HepG2 (cell line): Measurements from ENCODE around the gene ITGB2. TPM values are rescaled to one million over a fixed set of nuclear protein-coding genes. Genes with fewer than 3 reads are reported as not detected.

Experiments used
- ATAC-seq: fragments of 200-7000 bp; cut with Tn5 transposase; 3 replicates; pipeline ENCODE4 v1.9.1; 2020; ENCODE audit warnings: mild to moderate bottlenecking, moderate library complexity
- BruUV-seq: library from RNA; stranded (reverse); fragments of 400-500 nt; replicated peaks from 2 replicates; lab custom pipeline; 2021; lab: Mats Ljungman, UMichigan
- CTCF ChIA-PET: fragments of 300-600 bp; formaldehyde crosslinking; extraction: SDS; loops from one replicate; lab custom pipeline; 2021; ENCODE audit warnings: low total read pairs, inconsistent platforms, low intra/inter-chr PET ratio; lab: Yijun Ruan, JAX
- POLR2A ChIA-PET: fragments of 350-600 bp; sonication (Branson Sonifier 250); formaldehyde crosslinking; loops from one replicate; lab custom pipeline; 2020; ENCODE audit warnings: antibody characterized with exemption, inconsistent platforms; lab: Yijun Ruan, JAX
- DNase-seq: peaks from one replicate; pipeline ENCODE4 v3.0.0-alpha.2; 2015; ENCODE audit warnings: low spot score
- FAIRE-seq: peaks from 3 replicates; lab custom pipeline; 2011; peaks lifted over from hg19 to GRCh38; lab: Jason Lieb, UNC
- H2AFZ ChIP-seq: one replicate; pipeline ENCODE4 v1.6.1; 2011; ENCODE audit warnings: low read length, inconsistent platforms
- H3K27ac ChIP-seq: fragments of 300-600 bp; 3 replicates; pipeline ENCODE4 v1.8.0; 2011; ENCODE audit warnings: mixed run types, mild to moderate bottlenecking, mixed read lengths, low read length, inconsistent platforms; ENCODE audit not compliant: insufficient read depth; ENCODE audit errors: extremely low read length
- H3K27me3 ChIP-seq, 2 experiments: fragments of 200-600 bp in 1 of 2; 2 replicates in 1 of 2; 3 replicates in 1 of 2; pipeline versions ENCODE4 v1.6.0 to v1.8.0; 2011; ENCODE audit warnings: low read length in 2 of 2, mild to moderate bottlenecking in 2 of 2, moderate library complexity in 2 of 2, inconsistent platforms in 1 of 2; ENCODE audit not compliant: insufficient read depth in 2 of 2, control insufficient read depth in 1 of 2
- H3K36me3 ChIP-seq, 2 experiments: fragments of 200-600 bp in 1 of 2; replicated peaks in 1 of 2; 2 replicates in 1 of 2; 3 replicates in 1 of 2; pipeline versions ENCODE4 v1.5.1 to v1.8.0; 2011; ENCODE audit warnings: low read length in 2 of 2, inconsistent platforms in 1 of 2; ENCODE audit not compliant: insufficient read depth in 2 of 2, control insufficient read depth in 1 of 2
- H3K4me1 ChIP-seq: 2 replicates; pipeline ENCODE4 v1.5.1; 2012; ENCODE audit warnings: low read length, inconsistent platforms; ENCODE audit not compliant: insufficient read depth
- H3K4me2 ChIP-seq: 2 replicates; pipeline ENCODE4 v1.6.0; 2011; ENCODE audit warnings: low read depth, low read length, inconsistent platforms
- H3K4me3 ChIP-seq, 3 experiments: fragments of 200-600 bp in 1 of 3; sonication (generic), shearing (Covaris generic) in 1 of 3; replicated peaks in 1 of 3; 2 replicates each; pipeline ENCODE4 v1.5.1; 2011 to 2016; ENCODE audit warnings: low read length in 3 of 3, inconsistent platforms in 2 of 3, low read depth in 2 of 3, mild to moderate bottlenecking in 2 of 3, control low read depth in 1 of 3, mixed read lengths in 1 of 3; ENCODE audit not compliant: insufficient read depth in 1 of 3
- H3K79me2 ChIP-seq: one replicate; pipeline ENCODE4 v1.6.1; 2011; ENCODE audit warnings: low read length, inconsistent platforms; ENCODE audit not compliant: insufficient read depth
- H3K9ac ChIP-seq: 2 replicates; pipeline ENCODE4 v1.6.0; 2011; ENCODE audit warnings: mild to moderate bottlenecking, low read depth, low read length, inconsistent platforms; ENCODE audit not compliant: insufficient read depth
- H3K9me3 ChIP-seq: 2 replicates; pipeline ENCODE4 v1.5.1; 2012; ENCODE audit warnings: mild to moderate bottlenecking, low read length
- H4K20me1 ChIP-seq: 2 replicates; pipeline ENCODE4 v1.6.0; 2011; ENCODE audit warnings: inconsistent platforms, mild to moderate bottlenecking, low read length, moderate library complexity; ENCODE audit not compliant: insufficient read depth
- AGO2 ChIP-seq: fragments of 200-400 bp; formaldehyde crosslinking; optimal IDR thresholded peaks from 2 replicates; pipeline ENCODE3; 2017; ENCODE audit warnings: mild to moderate bottlenecking, low read depth, low read length, moderate library complexity
- BCL6 ChIP-seq: IDR thresholded peaks from 2 replicates; pipeline ENCODE4 v1.6.1; 2016; ENCODE audit warnings: missing genetic modification reagents, missing compliant biosample characterization
- GABPB1 ChIP-seq: IDR thresholded peaks from 2 replicates; pipeline ENCODE4 v1.6.1; 2016; ENCODE audit warnings: mild to moderate bottlenecking, missing genetic modification reagents, moderate library complexity, missing compliant biosample characterization
- GATAD2A ChIP-seq: IDR thresholded peaks from 2 replicates; pipeline ENCODE4 v1.6.1; 2016
- ISL2 ChIP-seq: sonication (generic); formaldehyde crosslinking; IDR thresholded peaks from 2 replicates; pipeline ENCODE4 v1.5.0; 2020; ENCODE audit warnings: missing genetic modification reagents
- KDM3A ChIP-seq: IDR thresholded peaks from 2 replicates; pipeline ENCODE4 v1.6.1; 2018; ENCODE audit warnings: low read depth, missing compliant biosample characterization
- MYC ChIP-seq: sonication (generic); formaldehyde crosslinking; IDR thresholded peaks from 2 replicates; pipeline ENCODE4 v1.9.0; 2021; ENCODE audit warnings: missing genetic modification reagents, borderline replicate concordance
- RXRA ChIP-seq: sonication (generic); formaldehyde crosslinking; IDR thresholded peaks from 2 replicates; pipeline ENCODE4 v1.5.1; 2020; ENCODE audit warnings: missing genetic modification reagents
- SALL1 ChIP-seq: sonication (generic); formaldehyde crosslinking; IDR thresholded peaks from 2 replicates; pipeline ENCODE4 v1.8.0; 2022; ENCODE audit warnings: mild to moderate bottlenecking, missing genetic modification reagents
- SAP130 ChIP-seq: IDR thresholded peaks from 2 replicates; pipeline ENCODE4 v1.6.1; 2016; ENCODE audit warnings: low read depth
- TBP ChIP-seq: sonication (generic); formaldehyde crosslinking; IDR thresholded peaks from 2 replicates; pipeline ENCODE4 v1.5.0; 2020; ENCODE audit warnings: missing genetic modification reagents
- ZBTB38 ChIP-seq: sonication (generic); formaldehyde crosslinking; IDR thresholded peaks from 2 replicates; pipeline ENCODE4 v1.5.1; 2020; ENCODE audit warnings: mild to moderate bottlenecking, missing genetic modification reagents
- ZFX ChIP-seq: sonication (generic); formaldehyde crosslinking; IDR thresholded peaks from 2 replicates; pipeline ENCODE4 v1.4.0; 2020; ENCODE audit warnings: mild to moderate bottlenecking, low read depth, missing genetic modification reagents, moderate library complexity
- ZNF24 ChIP-seq: fragments of 450-650 bp; IDR thresholded peaks from 2 replicates; pipeline ENCODE4 v1.6.1; 2017; ENCODE audit warnings: antibody characterized with exemption, mild to moderate bottlenecking
- ZNF263 ChIP-seq: sonication (generic); formaldehyde crosslinking; IDR thresholded peaks from 2 replicates; pipeline ENCODE4 v1.4.0; 2020; ENCODE audit warnings: missing genetic modification reagents
- ZNF589 ChIP-seq: sonication (generic); formaldehyde crosslinking; conservative IDR thresholded peaks from 2 replicates; pipeline ENCODE4 v1.8.0; 2022; ENCODE audit warnings: mild to moderate bottlenecking, moderate library complexity, missing genetic modification reagents
- ZNF7 ChIP-seq: IDR thresholded peaks from 2 replicates; pipeline ENCODE4 v1.6.1; 2016; ENCODE audit warnings: missing biosample characterization, missing genetic modification reagents
- WGBS: methylation state at CpG from one replicate; pipeline ENCODE4 v1.1.6; 2017; ENCODE audit warnings: low lambda C conversion rate; 5-methylcytosine and 5-hydroxymethylcytosine counted together
- in situ Hi-C: cut with HindIII; loops from 2 replicates; pipeline ENCODE4 v1.10.0; 2017; ENCODE audit warnings: low pct_unique_long_range_greater_than_20kb; ENCODE audit not compliant: extremely low pct_ligation_motif_present
- intact Hi-C: fragments of 100-400 bp; cut with micrococcal nuclease; formaldehyde crosslinking; loops from one replicate; pipeline ENCODE4 v1.10.0; 2022; ENCODE audit not compliant: unreplicated experiment
- polyA plus RNA-seq, 8 experiments: library from polyadenylated mRNA; depleted of rRNA in 3 of 8; stranded (reverse) in 7 of 8; unstranded in 1 of 8; fragments of >200 nt; fragmentation: Illumina TruSeq in 4 of 8; extraction: Trizol in 4 of 8; gene quantifications; 2 replicates each; pipeline versions ENCODE4 v1.2.1 to v1.2.3, GENCODE V29; 2011 to 2016; ENCODE audit warnings: low read depth in 4 of 8, missing spikeins in 1 of 8, mixed read lengths in 1 of 8; ENCODE audit not compliant: insufficient read depth in 1 of 8
- total RNA-seq, 5 experiments: library from RNA; depleted of rRNA; stranded (reverse); fragments of >200 nt; fragmentation: Illumina TruSeq; extraction: Trizol; gene quantifications; 2 replicates each; pipeline ENCODE4 v1.2.3, GENCODE V29; 2016; ENCODE audit warnings: low read depth in 1 of 5
- TF ChIP-seq, protein P1 (sequence below): IDR thresholded peaks from 2 replicates; pipeline ENCODE4 v1.6.1; 2012; ENCODE audit warnings: inconsistent platforms
- TF ChIP-seq, protein P2 (sequence below): sonication (generic); formaldehyde crosslinking; IDR thresholded peaks from 2 replicates; pipeline ENCODE4 v1.4.0; 2020; ENCODE audit warnings: missing genetic modification reagents
- TF ChIP-seq, protein P3 (sequence below): sonication (generic); formaldehyde crosslinking; IDR thresholded peaks from 2 replicates; pipeline ENCODE4 v1.5.0; 2020; ENCODE audit warnings: missing genetic modification reagents

The ITGB2 gene
- total and polyA plus RNA-seq, 2 of the 13 experiments (the other 11 are each of a cell fraction or from before 2014, with no cell fraction given) = 4.2 to 18.0 TPM

DNA sequence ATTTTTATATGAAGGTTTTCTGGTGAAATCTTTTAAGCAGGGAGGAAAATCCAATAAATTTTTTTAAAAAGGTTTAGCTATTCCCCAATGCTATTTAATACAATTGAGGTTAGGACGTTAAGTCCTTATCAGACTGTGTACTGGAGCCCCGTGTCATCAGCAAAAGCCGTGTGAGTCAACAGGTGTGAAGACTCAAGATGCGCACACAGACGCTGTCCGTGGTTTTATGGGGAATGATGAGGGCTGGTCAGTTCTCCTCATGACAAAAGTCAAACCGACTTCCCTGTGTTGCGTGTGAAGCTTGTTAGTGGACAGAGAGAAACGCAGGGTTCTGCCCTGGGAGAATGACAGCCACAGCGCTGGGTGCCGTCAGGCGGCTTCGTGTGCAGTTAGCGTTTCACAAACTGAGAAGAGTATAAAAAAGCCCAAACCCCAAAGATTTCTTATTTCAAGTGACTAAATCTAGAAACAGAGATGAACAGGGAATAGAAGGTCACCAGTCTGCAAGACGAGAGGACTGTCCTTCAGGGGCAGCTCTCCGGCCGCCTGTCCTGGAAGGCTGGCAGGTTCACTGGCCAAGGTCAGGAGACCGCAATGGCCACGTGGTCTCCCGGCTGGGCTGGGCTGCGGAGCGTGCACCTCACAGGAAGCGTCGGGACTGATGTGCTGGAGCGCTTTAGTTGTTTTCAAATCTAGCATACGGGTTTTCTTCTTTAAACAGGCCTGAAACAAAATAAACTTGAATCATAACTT lies 69.6 kb downstream of the ITGB2 start:
- Histone ChIP-seq H3K27me3 (no peaks in the 10 kb centered on the region), H3K9ac (no peak overlapping the region), H3K27ac (no peak overlapping the region), H3K4me3 (no peak overlapping the region), H2AFZ (no peak overlapping the region), H3K79me2 (peaks cover 30% of the 10 kb centered on the region), H4K20me1 (peaks cover 78% of the 10 kb centered on the region), H3K4me1 (peaks cover 56% of the 10 kb centered on the region), H3K36me3 (peaks cover 44 to 71% of the 10 kb centered on the region in 2 experiments), H3K9me3 (no peaks in the 10 kb centered on the region), H3K4me2 (no peak overlapping the region)
- POLR2A ChIA-PET = interaction anchor here (1.4 kb wide), 1 partner anchor 19 kb away, joined by 5 read pairs; no protein-coding TSS in a partner anchor
- WGBS = 83% methylated on average over 22 of the region's 26 CpGs
- in situ Hi-C loops (no loop called here), intact Hi-C loops (no loop called here)
- CTCF ChIA-PET = no interaction called here
- DNase-seq (no peak), FAIRE-seq (no peak), ATAC-seq (no peak)
- BruUV-seq = TSS peak; percentile 54
- TF ChIP-seq KDM3A (CRISPR knock-in tag) = no peak
- TF ChIP-seq SAP130 = peak; percentile 64; the same call in 1 of the 2 replicates
- peak; percentile 95 for TF ChIP-seq ZBTB38 (CRISPR knock-in tag)
- TF ChIP-seq ZFX (CRISPR knock-in tag) = no peak
- TF ChIP-seq, protein P1, sequence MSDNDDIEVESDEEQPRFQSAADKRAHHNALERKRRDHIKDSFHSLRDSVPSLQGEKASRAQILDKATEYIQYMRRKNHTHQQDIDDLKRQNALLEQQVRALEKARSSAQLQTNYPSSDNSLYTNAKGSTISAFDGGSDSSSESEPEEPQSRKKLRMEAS = peak; percentile 72
- TF ChIP-seq, protein P2, sequence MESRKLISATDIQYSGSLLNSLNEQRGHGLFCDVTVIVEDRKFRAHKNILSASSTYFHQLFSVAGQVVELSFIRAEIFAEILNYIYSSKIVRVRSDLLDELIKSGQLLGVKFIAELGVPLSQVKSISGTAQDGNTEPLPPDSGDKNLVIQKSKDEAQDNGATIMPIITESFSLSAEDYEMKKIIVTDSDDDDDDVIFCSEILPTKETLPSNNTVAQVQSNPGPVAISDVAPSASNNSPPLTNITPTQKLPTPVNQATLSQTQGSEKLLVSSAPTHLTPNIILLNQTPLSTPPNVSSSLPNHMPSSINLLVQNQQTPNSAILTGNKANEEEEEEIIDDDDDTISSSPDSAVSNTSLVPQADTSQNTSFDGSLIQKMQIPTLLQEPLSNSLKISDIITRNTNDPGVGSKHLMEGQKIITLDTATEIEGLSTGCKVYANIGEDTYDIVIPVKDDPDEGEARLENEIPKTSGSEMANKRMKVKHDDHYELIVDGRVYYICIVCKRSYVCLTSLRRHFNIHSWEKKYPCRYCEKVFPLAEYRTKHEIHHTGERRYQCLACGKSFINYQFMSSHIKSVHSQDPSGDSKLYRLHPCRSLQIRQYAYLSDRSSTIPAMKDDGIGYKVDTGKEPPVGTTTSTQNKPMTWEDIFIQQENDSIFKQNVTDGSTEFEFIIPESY (CRISPR knock-in tag) = peak; percentile 32; the same call in 1 of the 2 replicates
- no peak for TF ChIP-seq ZNF263 (CRISPR knock-in tag)
- TF ChIP-seq AGO2 = peak; percentile 41
- TF ChIP-seq SALL1 = 0 out of 2 replicates have a peak, but pooled peaks have one; percentile 35
- no peak for TF ChIP-seq ZNF589
- no peak for TF ChIP-seq ISL2 (CRISPR knock-in tag)
- TF ChIP-seq RXRA (CRISPR knock-in tag) = no peak
- TF ChIP-seq, protein P3, sequence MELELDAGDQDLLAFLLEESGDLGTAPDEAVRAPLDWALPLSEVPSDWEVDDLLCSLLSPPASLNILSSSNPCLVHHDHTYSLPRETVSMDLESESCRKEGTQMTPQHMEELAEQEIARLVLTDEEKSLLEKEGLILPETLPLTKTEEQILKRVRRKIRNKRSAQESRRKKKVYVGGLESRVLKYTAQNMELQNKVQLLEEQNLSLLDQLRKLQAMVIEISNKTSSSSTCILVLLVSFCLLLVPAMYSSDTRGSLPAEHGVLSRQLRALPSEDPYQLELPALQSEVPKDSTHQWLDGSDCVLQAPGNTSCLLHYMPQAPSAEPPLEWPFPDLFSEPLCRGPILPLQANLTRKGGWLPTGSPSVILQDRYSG (CRISPR knock-in tag) = no peak
- TF ChIP-seq MYC (CRISPR knock-in tag) = peak; percentile 52; the same call in 1 of the 2 replicates
- no peak for TF ChIP-seq ZNF7 (CRISPR knock-in tag)
- TF ChIP-seq GABPB1 (CRISPR knock-in tag) = peak; percentile 17; the same call in 1 of the 2 replicates
- TF ChIP-seq TBP (CRISPR knock-in tag) = no peak
- 0 out of 2 replicates have a peak, but pooled peaks have one; percentile 45 for TF ChIP-seq ZNF24
- 0 out of 2 replicates have a peak, but pooled peaks have one; percentile 22 for TF ChIP-seq GATAD2A (CRISPR knock-in tag)
- 0 out of 2 replicates have a peak, but pooled peaks have one; percentile 30 for TF ChIP-seq BCL6 (CRISPR knock-in tag)
